Calu3 (cell line): ENCODE measurements around the gene COPB1. TPM values are rescaled to one million over a fixed set of nuclear protein-coding genes. Genes with fewer than 3 reads are reported as not detected.

ENCODE experiments used
- BruUV-seq: library from RNA; stranded (reverse); fragments of 400-500 nt; replicated peaks from 2 replicates; lab custom pipeline; 2021; lab: Mats Ljungman, UMichigan
- CTCF ChIA-PET: fragments of 300-600 bp; sonication (Branson Sonifier 250); formaldehyde crosslinking; loops from one replicate; lab custom pipeline; 2022; ENCODE audit warnings: antibody characterized with exemption; lab: Charles Lee
- DNase-seq: peaks from one replicate; pipeline ENCODE4 v3.0.0; 2022
- H3K27ac Mint-ChIP-seq: one replicate; pipeline ENCODE4 v1.8.0; 2022; ENCODE audit warnings: mixed read lengths; ENCODE audit not compliant: unreplicated experiment
- H3K27me3 Mint-ChIP-seq: one replicate; pipeline ENCODE4 v1.8.0; 2022; ENCODE audit warnings: mixed read lengths; ENCODE audit not compliant: unreplicated experiment
- H3K36me3 Mint-ChIP-seq: one replicate; pipeline ENCODE4 v1.8.0; 2022; ENCODE audit warnings: mild to moderate bottlenecking, moderate library complexity, mixed read lengths; ENCODE audit not compliant: insufficient read depth, unreplicated experiment
- H3K4me1 Mint-ChIP-seq: one replicate; pipeline ENCODE4 v1.8.0; 2022; ENCODE audit warnings: mild to moderate bottlenecking, low read depth, mixed read lengths; ENCODE audit not compliant: unreplicated experiment
- H3K4me3 Mint-ChIP-seq: one replicate; pipeline ENCODE4 v1.8.0; 2022; ENCODE audit warnings: mild to moderate bottlenecking, low read depth, moderate library complexity, mixed read lengths; ENCODE audit not compliant: unreplicated experiment
- H3K9me3 Mint-ChIP-seq: one replicate; pipeline ENCODE4 v1.8.0; 2022; ENCODE audit warnings: low read depth, mixed read lengths; ENCODE audit not compliant: unreplicated experiment
- intact Hi-C: fragments of 100-400 bp; cut with micrococcal nuclease; formaldehyde crosslinking; loops from one replicate; pipeline ENCODE4 v1.10.0; 2022; ENCODE audit not compliant: unreplicated experiment
- total RNA-seq: library from RNA; stranded (reverse); gene quantifications from 2 replicates; pipeline ENCODE4 v1.2.3, GENCODE V29; 2022
- TF ChIP-seq, protein P1 (sequence below): fragments of 200-600 bp; IDR thresholded peaks from one replicate; pipeline ENCODE4 v1.8.0; 2022; ENCODE audit warnings: antibody characterized with exemption; ENCODE audit not compliant: unreplicated experiment

COPB1 gene
- total RNA-seq, 1 experiment from 2014 or later: 95.5 TPM

DNA sequence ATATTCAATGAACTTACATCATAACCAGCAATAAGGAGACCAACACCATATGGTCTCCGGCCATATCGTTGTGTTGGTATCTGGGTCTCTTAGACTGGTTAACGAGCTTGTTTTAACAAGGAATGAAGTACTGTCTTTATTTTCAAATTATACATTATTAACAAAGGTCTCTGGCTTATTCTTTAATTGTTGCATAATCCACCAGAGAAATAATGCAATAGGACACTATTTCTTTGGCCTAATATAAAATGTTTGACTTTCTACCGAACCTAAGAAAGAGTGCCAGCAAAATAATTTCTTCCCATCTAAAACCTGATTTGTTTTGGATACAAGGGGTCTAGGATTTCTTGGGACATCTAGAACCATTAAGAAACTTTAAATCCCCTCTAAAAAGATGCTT is 14.2 kb upstream of the COPB1 start:
- intact Hi-C loops: no loop called here
- H3K9me3 Mint-ChIP-seq: no peaks in the 10 kb centered on the region
- CTCF ChIA-PET: no interaction called here
- TF ChIP-seq, protein P1, sequence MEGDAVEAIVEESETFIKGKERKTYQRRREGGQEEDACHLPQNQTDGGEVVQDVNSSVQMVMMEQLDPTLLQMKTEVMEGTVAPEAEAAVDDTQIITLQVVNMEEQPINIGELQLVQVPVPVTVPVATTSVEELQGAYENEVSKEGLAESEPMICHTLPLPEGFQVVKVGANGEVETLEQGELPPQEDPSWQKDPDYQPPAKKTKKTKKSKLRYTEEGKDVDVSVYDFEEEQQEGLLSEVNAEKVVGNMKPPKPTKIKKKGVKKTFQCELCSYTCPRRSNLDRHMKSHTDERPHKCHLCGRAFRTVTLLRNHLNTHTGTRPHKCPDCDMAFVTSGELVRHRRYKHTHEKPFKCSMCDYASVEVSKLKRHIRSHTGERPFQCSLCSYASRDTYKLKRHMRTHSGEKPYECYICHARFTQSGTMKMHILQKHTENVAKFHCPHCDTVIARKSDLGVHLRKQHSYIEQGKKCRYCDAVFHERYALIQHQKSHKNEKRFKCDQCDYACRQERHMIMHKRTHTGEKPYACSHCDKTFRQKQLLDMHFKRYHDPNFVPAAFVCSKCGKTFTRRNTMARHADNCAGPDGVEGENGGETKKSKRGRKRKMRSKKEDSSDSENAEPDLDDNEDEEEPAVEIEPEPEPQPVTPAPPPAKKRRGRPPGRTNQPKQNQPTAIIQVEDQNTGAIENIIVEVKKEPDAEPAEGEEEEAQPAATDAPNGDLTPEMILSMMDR: no peak
- no TSS peak for BruUV-seq
- peaks cover 58% of the 10 kb centered on the region for H3K36me3 Mint-ChIP-seq
- H3K4me1 Mint-ChIP-seq: peaks cover 7% of the 10 kb centered on the region
- DNase-seq: no peak
- H3K4me3 Mint-ChIP-seq: no peak overlapping the region
- H3K27ac Mint-ChIP-seq: no peak overlapping the region
- no peaks in the 10 kb centered on the region for H3K27me3 Mint-ChIP-seq

- Mint-ChIP-seq H3K4me1 (no peaks in the 10 kb centered on the region), H3K9me3 (no peaks in the 10 kb centered on the region), H3K27me3 (no peaks in the 10 kb centered on the region), H3K36me3 (peaks cover 64% of the 10 kb centered on the region), H3K27ac (no peak overlapping the region), H3K4me3 (no peak overlapping the region)
- DNase-seq: no peak
- no TSS peak for BruUV-seq
- intact Hi-C loops: no loop called here
- TF ChIP-seq, protein P1: no peak
- CTCF ChIA-PET: no interaction called here
Measured at GRCh38 chr11:14506532-14506931, 6.9 kb upstream of the COPB1 start.

GRCh38 chr11:14503023-14503422 is 3.4 kb upstream of the COPB1 start:
- H3K36me3 Mint-ChIP-seq: peaks cover 60% of the 10 kb centered on the region
- H3K27ac Mint-ChIP-seq: no peak overlapping the region
- no TSS peak for BruUV-seq
- CTCF ChIA-PET: no interaction called here
- no peak for DNase-seq
- no peak overlapping the region for H3K4me3 Mint-ChIP-seq
- TF ChIP-seq, protein P1: no peak
- H3K27me3 Mint-ChIP-seq: no peaks in the 10 kb centered on the region
- no peaks in the 10 kb centered on the region for H3K9me3 Mint-ChIP-seq
- H3K4me1 Mint-ChIP-seq: no peaks in the 10 kb centered on the region
- intact Hi-C loops: no loop called here

- TF ChIP-seq, protein P1: no peak
- no peak for DNase-seq
- H3K4me3 Mint-ChIP-seq: no peak overlapping the region
- BruUV-seq: no TSS peak
- no peaks in the 10 kb centered on the region for H3K4me1 Mint-ChIP-seq
- no peak overlapping the region for H3K27ac Mint-ChIP-seq
- CTCF ChIA-PET: no interaction called here
- H3K36me3 Mint-ChIP-seq: peaks cover 63% of the 10 kb centered on the region
- intact Hi-C loops: no loop called here
- no peaks in the 10 kb centered on the region for H3K27me3 Mint-ChIP-seq
- H3K9me3 Mint-ChIP-seq: no peaks in the 10 kb centered on the region
Measured at GRCh38 chr11:14502039-14502438, 2.4 kb upstream of the COPB1 start.
